ENCODE data around the gene MTHFS. TPM values are rescaled to one million over a fixed set of nuclear protein-coding genes. Genes with fewer than 3 reads are reported as not detected.
"Not testable (repeated sequence)": the region's sequence is repeated elsewhere in the genome, so short reads cannot be mapped to it uniquely, and the experiment has no call there.

Gene MTHFS
- total RNA-seq, 1 experiment from 2014 or later, result 37.1 TPM

DNA sequence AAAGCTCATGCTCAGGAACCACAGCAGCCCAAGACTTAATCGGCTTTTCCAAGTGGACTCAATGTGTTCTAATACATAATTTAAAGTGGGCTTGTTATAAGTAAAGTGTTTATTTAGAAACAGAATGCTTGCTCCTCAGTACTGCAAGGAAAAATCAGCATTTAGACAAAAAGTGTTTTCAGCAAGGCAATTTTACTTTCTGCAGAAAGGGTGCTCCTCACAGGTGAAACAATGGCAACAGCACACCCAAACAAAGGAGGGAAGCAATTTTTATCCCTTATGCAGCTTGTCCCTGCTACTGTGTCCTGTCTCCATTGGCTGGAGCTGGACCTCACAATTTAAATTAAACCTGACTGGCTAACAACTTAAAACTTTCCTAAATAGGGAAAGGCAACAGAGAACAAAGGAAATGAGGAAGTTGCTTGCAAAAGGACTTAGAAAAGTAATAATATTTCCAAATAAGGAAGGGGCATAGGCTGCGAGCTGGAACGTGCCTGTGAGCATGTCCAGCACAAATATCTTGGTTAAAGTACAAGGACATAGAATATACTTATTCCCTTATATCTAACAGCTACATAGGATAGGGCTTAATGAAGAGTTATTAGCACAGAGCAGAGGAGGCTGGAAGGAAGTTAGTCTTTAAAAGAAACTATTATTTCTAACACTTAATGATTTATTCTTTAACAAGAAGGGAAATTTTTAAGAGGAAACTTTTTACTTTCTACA is 19.1 kb upstream of the MTHFS start:
- not testable (repeated sequence) for DNase-seq (ENCODE audit: low spot score)

DNA sequence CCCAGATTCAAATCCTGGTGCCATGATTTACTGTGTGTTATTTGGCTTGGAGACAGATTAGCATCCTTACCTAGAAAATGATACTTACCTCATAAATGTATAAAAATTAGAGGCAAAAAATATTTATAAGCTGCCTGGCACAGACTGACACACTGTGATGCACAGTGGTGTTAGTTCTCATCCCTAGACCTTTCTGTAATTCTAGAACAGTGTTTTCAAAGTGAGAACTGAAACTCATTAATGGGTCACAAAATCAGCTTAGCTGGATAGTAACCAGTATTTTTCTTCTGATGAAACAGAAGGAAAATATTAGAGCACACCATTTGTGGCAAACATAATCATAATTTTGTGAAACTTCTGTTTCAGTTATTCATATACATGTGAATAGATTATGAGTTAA is 17.9 kb upstream of the MTHFS start:
- no peak for DNase-seq (ENCODE audit: low spot score)

DNA sequence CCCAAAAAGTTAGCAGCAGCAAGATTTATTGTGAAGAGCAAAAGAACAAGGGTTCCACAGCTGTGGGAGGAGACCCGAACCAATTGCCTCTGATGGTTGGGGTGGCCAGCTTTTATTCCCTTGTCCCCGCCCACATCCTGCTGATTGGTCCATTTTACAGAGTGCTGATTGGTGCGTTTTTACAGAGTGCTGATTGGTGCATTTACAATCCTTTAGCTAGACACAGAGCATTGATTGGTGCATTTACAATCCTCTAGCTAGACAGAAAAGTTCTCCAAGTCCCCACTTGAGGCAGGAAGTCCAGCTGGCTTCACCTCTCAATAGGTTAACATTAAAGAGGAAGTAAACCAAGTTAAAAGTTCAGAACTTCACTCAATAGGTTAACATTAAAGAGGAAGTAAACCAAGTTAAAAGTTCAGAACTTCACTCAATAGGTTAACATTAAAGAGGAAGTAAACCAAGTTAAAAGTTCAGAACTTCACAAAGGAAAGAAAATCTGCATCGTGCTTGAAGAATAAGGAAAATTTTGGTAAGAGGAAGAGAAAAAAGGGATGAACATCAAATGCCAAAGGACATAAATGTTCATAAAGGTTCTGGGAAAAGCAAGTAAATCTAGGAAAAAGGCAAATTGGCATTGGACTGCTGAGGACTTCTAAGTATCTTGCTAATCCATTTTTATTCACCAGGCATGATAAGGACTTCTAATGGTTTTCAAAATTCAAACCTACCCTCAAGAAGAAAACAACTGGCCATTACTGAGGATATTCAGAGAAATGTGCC is 12.9 kb upstream of the MTHFS start:
- DNase-seq (ENCODE audit: low spot score), result not testable (repeated sequence)

DNA sequence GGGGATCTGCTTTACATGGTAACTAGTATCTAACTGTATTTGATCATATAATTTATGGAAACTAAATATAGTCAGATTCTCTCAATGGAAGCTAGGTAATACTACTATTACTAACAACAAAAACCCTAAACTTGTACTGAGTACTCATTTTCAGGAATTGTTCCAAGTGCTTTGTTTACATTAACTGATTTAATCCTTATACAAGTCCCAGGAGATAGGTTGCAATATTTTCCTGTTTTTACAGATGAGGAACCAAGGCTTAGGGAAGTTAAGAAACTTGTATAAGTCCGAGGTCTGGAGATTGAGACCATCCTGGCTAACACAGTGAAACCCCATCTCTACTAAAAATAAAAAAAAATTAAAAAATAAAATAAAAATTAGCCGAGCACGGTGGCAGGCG is 7.5 kb upstream of the MTHFS start:
- DNase-seq (ENCODE audit: low spot score), result no peak

DNA sequence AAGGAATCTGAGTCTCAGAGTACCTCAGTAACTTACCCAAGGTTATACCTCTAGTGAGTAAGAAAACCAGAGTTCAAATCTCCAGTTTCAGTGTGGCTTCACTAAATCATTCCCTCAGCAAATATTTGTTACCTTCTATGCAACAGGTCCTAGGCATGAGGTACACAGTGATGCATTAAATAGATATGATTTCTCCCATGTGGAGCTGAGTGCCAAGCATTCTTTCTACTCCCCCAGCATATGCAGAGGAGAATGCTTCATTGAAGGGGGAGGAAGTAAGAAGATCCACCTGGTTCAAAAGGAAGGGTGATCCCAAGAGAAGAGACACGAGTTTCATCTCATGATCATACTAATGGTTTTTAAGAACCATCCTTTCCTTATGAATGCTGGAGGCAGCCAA is 6.8 kb upstream of the MTHFS start:
- no peak for DNase-seq (ENCODE audit: low spot score)

DNA sequence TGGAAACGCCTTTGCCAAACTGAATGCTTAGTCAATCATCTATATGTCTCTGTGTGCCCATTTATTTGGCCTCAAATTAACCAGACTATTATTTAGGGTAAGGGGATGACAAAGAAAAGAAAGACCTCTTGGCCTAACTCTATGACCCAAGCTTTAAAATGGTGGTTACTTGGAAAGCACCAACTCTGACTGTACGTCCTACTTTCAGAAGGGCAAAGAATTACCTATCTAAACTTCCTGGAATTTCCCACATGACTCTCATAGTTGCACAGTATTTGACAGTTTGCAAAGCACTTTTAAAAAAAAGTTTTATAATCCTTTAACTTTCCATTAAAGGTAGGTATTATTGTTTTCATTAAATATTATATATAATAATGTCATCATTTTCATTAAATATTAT is 6.3 kb upstream of the MTHFS start:
- no peak for DNase-seq (ENCODE audit: low spot score)

GRCh38 chr15:79901958-79902357 is 5.1 kb upstream of the MTHFS start:
- DNase-seq (ENCODE audit: low spot score), result no peak

- not testable (repeated sequence) for DNase-seq (ENCODE audit: low spot score)
Measured at GRCh38 chr15:79900818-79901378, 4.1 kb upstream of the MTHFS start.

DNA sequence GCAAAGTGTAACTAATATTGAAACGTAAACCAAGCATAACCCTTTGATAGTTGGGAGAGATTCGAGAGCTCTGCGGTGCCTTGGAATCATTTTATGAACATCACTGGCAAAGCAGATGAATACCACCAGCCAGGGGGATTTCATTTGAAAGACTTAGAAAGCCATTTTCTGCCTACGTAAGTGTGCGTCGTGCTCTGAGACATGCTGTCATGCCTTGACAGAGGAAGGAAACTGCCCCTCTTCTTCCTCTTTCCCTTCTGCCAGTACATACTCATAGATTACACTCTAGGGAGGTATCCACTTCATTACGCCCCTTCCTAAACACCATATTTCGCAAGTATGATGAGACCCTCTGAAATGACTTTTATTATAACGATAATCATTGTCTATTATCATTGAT is 3.3 kb upstream of the MTHFS start:
- no peak for DNase-seq (ENCODE audit: low spot score)

DNA sequence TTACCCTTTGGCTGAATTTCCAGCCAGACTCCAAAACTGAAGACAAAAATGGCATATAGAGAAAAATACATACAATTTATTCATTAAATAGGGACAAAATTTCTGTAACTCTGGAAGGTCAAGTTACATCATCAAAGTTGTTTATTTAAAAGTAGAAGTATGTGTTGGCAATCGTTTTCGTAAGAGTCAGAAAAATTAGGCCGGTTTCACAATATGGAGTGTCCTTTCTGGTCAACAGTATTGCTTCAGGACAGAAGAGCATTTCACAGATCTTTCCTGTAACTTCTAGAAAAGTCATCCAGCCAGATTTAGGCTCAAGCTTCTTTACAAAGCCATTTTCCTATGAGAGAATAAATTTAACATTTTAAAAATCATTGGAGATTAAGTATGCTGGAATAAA is 2.0 kb upstream of the MTHFS start:
- DNase-seq (ENCODE audit: low spot score), result not testable (repeated sequence)

DNA sequence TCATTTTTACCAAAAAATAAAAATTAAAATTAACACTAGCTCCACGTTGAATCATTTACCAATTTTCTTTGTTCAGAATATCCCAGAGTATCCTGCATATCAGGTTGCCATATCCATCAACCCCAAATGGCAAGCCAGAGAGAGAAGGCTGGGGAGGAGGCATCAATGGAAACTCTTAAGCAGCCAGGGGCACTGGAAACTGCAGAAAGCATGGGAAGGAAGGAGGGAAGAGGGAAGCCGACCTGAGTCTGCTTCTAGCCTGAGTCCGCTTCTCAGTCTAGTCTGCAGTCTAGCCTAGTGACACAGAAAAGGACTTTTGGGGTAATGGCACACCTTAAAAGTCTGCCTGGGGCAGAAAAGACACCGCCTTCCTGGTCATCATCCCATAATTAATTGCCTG is 1.6 kb upstream of the MTHFS start:
- DNase-seq (ENCODE audit: low spot score), result no peak

GRCh38 chr15:79897701-79898113 is 893 bp upstream of the MTHFS start:
- no peak for DNase-seq (ENCODE audit: low spot score)

DNA sequence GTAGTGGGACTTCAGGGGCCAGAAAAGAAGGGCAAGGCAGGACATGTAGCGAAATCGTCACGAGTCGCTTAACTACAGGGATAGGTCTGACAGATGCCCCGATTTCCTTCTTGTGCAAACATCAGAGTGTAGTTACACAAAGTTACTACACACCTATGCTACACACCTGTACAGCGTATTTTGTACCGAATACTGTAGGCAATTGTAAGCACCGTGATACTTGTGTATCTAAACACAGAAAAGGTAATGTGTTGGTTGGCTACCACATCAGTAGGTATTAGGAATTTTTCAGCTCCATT is 515 bp upstream of the MTHFS start:
- DNase-seq (ENCODE audit: low spot score), result peak; percentile 78

GRCh38 chr15:79896131-79896633 is 632 bp downstream of the MTHFS start:
- no peak for DNase-seq (ENCODE audit: low spot score)

GRCh38 chr15:79887054-79887930 is 9.5 kb downstream of the MTHFS start:
- no peak for DNase-seq (ENCODE audit: low spot score)

DNA sequence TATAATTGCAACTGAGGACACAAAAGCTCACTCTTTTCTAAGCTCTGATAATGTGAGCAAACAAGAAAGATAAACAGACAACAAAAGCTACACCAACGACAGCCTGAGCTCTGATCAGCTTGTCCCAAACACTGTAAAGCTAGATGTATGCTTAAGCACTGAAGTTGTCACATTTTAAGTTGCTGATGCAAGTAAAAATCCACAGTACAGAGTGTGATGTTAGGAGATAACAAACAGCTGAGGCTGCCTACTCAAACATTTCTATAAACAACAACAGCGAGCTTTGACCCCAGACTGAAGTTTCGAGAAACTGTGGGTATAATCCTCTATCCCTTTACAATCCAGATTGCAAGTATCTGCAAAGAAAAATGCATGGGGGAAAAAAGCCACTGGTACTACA is 10.7 kb downstream of the MTHFS start:
- DNase-seq (ENCODE audit: low spot score), result no peak

DNA sequence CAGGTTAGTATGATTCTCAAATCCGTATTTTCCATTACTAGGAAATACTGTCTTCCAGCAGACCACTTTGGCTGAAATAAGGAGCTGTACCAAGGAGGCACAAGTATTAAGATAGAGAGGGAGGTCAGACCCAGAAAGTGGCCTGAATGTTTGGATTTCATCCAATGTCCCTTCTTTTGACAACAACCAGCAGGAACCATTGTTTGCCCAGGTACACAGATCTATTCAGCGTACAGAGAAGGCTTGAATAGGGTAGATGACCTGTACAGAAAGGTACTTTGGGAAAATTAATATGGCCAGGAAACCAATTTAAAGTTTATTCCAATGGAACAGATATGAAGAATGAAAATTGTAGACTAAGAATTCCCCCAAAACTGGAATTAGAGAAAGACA is 12.6 kb downstream of the MTHFS start:
- DNase-seq (ENCODE audit: low spot score), result no peak

GRCh38 chr15:79883579-79884203 is 13.1 kb downstream of the MTHFS start:
- no peak for DNase-seq (ENCODE audit: low spot score)

GRCh38 chr15:79881668-79882067 is 15.1 kb downstream of the MTHFS start:
- no peak for DNase-seq (ENCODE audit: low spot score)

DNA sequence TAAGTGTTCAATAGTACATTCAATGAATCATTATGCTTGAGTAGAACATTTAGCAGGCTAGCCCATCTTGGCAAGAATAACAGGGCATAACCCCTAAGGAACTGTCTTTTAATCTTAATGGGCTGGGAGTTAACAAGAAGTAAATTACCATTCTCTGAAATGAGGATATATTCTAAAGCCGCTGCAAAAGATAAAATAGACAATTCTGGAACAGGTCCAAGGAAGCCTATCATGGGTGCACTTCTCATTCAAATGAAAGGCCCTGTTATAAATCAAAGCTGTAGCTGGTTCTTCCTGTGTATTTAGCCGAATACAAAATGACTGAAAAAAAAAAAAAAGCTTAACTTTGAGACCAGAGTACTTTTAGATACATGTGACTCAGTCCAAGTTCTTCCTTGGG is 15.6 kb downstream of the MTHFS start:
- no peak for DNase-seq (ENCODE audit: low spot score)

GRCh38 chr15:79878078-79878705 is 18.6 kb downstream of the MTHFS start:
- no peak for DNase-seq (ENCODE audit: low spot score)
